BLaER1 (cell line): Measurements from ENCODE around the gene CAPZB.

Source experiments
- H3K27ac ChIP-seq: shearing (Covaris generic); formaldehyde crosslinking; 2 replicates; pipeline ENCODE4 v1.8.1; 2022
- H3K27me3 ChIP-seq: shearing (Covaris generic); formaldehyde crosslinking; 2 replicates; pipeline ENCODE4 v1.8.1; 2022
- H3K36me3 ChIP-seq: shearing (Covaris generic); formaldehyde crosslinking; 2 replicates; pipeline ENCODE4 v1.8.1; 2022
- H3K4me1 ChIP-seq: shearing (Covaris generic); formaldehyde crosslinking; 2 replicates; pipeline ENCODE4 v1.8.1; 2022
- H3K4me2 ChIP-seq: shearing (Covaris generic); formaldehyde crosslinking; 2 replicates; pipeline ENCODE4 v1.8.1; 2022
- H3K4me3 ChIP-seq: shearing (Covaris generic); formaldehyde crosslinking; 2 replicates; pipeline ENCODE4 v1.8.1; 2022
- H3K9ac ChIP-seq: shearing (Covaris generic); formaldehyde crosslinking; 2 replicates; pipeline ENCODE4 v1.8.1; 2022
- H3K9me3 ChIP-seq: shearing (Covaris generic); formaldehyde crosslinking; 2 replicates; pipeline ENCODE4 v1.8.1; 2022
- H4K20me1 ChIP-seq: shearing (Covaris generic); formaldehyde crosslinking; 2 replicates; pipeline ENCODE4 v1.8.1; 2022
- Cebpa-rat ChIP-seq: shearing (Covaris generic); IDR thresholded peaks from 2 replicates; pipeline ENCODE4 v1.8.1; 2022

The CAPZB gene

GRCh38 chr1:19433719-19433998 is 51.7 kb downstream of the CAPZB start:
- H3K9me3 ChIP-seq = no peaks in the 10 kb centered on the region

DNA sequence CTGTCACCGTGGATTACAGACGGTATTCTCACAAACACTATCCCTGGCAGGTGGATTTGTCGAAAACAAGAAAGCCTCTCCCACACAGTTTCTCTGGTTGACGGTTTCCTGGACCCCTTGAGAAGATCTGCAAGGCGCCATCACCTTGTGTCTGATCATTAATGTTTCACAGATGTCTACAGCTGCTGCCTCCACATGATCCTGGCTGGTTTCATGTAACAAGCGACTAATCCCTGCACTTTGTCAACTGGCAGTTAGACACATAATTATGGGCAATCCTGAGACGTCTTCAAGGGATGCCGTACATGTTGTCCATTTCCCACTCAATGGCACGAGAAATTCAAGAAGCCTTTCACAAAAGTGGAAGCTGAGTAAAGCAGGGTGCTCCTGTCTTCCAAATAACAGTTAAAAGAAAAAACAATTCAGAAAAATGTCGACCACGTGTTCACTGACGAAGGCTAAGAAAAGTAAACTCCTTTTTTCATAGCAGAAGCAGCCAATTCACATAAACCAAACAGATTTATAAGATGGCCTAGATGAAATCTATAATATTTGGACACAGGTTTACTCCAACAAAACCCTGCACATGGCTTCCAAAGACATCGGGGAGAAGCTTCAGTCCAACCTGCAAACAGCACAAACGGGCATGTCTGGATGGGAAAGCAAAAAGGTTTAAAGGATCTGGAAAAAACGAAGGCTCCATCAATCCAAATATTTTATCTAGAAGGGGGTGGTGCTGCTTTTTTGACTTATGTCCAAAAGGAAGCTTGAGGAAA is 52.2 kb downstream of the CAPZB start:
- H3K9ac ChIP-seq = no peak overlapping the region
- no peak overlapping the region for H3K4me3 ChIP-seq
- TF ChIP-seq Cebpa-rat = no peak
- peaks cover 100% of the 10 kb centered on the region for H4K20me1 ChIP-seq
- H3K4me1 ChIP-seq = peaks cover 19% of the 10 kb centered on the region
- no peak overlapping the region for H3K27ac ChIP-seq
- H3K9me3 ChIP-seq = no peaks in the 10 kb centered on the region
- no peaks in the 10 kb centered on the region for H3K27me3 ChIP-seq
- H3K36me3 ChIP-seq = peaks cover 55% of the 10 kb centered on the region
- H3K4me2 ChIP-seq = no peak overlapping the region

More at GRCh38 chr1:19433719-19433998, 51.7 kb downstream of the CAPZB start:
- Histone ChIP-seq H3K27ac (no peak overlapping the region), H3K36me3 (peaks cover 58% of the 10 kb centered on the region), H3K4me2 (no peak overlapping the region), H3K4me3 (no peak overlapping the region), H3K27me3 (no peaks in the 10 kb centered on the region), H4K20me1 (peaks cover 100% of the 10 kb centered on the region), H3K9ac (no peak overlapping the region), H3K4me1 (peaks cover 22% of the 10 kb centered on the region)
- TF ChIP-seq Cebpa-rat = no peak

GRCh38 chr1:19430121-19431068 is 54.9 kb downstream of the CAPZB start:
- peaks cover 53% of the 10 kb centered on the region for H3K36me3 ChIP-seq
- H3K4me3 ChIP-seq = no peak overlapping the region
- peaks cover 24% of the 10 kb centered on the region for H3K4me1 ChIP-seq
- no peaks in the 10 kb centered on the region for H3K27me3 ChIP-seq
- H3K4me2 ChIP-seq = no peak overlapping the region
- no peak overlapping the region for H3K27ac ChIP-seq
- no peak for TF ChIP-seq Cebpa-rat
- H4K20me1 ChIP-seq = peaks cover 100% of the 10 kb centered on the region
- H3K9ac ChIP-seq = no peak overlapping the region
- no peaks in the 10 kb centered on the region for H3K9me3 ChIP-seq

DNA sequence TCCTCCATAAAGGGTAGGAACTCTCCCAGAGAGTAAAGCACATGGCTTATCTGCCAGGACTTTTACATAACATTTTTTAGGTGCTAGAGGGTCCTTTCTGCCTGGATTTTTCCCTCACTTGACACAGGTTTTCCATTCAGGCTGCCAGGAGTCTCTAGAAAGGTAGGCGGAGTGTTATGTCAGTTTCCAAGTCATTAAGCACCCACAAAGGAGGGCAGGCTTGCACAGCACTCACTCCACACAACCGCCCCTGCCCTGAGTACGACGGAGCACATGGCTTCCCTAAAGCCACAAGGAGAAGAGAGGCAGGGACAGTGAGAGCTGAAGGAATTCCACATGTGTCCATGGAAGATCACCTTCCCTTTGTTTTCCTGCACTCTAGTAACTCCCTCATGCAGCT is 55.7 kb downstream of the CAPZB start:
- H3K27ac ChIP-seq = no peak overlapping the region
- no peak overlapping the region for H3K4me2 ChIP-seq
- H4K20me1 ChIP-seq = peaks cover 100% of the 10 kb centered on the region
- no peak overlapping the region for H3K9ac ChIP-seq
- H3K9me3 ChIP-seq = no peaks in the 10 kb centered on the region
- no peak for TF ChIP-seq Cebpa-rat
- H3K4me3 ChIP-seq = no peak overlapping the region
- H3K4me1 ChIP-seq = peaks cover 21% of the 10 kb centered on the region
- peaks cover 57% of the 10 kb centered on the region for H3K36me3 ChIP-seq
- H3K27me3 ChIP-seq = no peaks in the 10 kb centered on the region

DNA sequence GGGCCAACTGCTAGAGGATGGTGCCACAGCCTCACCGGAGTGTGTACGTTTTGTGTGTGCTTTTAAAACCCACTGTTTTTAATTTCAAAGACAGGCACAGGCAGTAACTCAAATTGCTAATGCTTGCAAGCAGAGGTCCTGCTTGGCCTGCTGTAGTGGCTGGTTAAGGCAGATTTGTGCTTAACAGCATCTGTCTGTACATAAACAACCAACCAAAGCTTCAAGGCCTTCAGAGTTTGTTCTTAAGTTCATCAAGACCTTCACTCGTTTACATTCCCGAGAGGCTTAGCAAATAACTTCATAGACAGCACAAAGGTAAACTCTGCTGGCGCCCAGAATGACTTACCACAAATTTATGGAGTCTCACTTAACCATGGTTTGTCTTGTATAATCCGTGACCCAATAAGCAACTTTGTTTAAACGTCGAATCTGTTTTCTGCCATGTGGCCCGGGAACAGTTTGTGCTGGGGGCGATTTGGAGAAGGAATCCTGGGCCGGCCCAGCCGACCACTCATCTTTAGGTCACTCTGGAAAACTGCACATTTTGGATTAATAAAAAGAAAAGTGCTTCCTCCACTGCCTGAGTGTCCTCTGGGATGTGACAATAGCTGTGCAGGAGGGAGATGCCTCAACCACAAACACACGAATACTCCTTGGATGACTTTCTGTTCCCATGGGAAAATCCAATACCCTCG is 58.1 kb downstream of the CAPZB start:
- no peaks in the 10 kb centered on the region for H3K27me3 ChIP-seq
- H4K20me1 ChIP-seq = peaks cover 100% of the 10 kb centered on the region
- TF ChIP-seq Cebpa-rat = no peak
- H3K4me2 ChIP-seq = no peak overlapping the region
- no peak overlapping the region for H3K9ac ChIP-seq
- H3K4me1 ChIP-seq = peaks cover 21% of the 10 kb centered on the region
- no peak overlapping the region for H3K27ac ChIP-seq
- no peaks in the 10 kb centered on the region for H3K9me3 ChIP-seq
- H3K36me3 ChIP-seq = peaks cover 36% of the 10 kb centered on the region; the same call in 1 of the 2 replicates
- H3K4me3 ChIP-seq = no peak overlapping the region

GRCh38 chr1:19426294-19427086 is 58.8 kb downstream of the CAPZB start:
- H3K4me2 ChIP-seq = no peak overlapping the region

GRCh38 chr1:19425646-19426239 is 59.6 kb downstream of the CAPZB start:
- Histone ChIP-seq H3K4me2 (no peak overlapping the region), H3K27ac (no peak overlapping the region), H3K4me1 (peaks cover 15% of the 10 kb centered on the region)

More at GRCh38 chr1:19426294-19427086, 58.8 kb downstream of the CAPZB start:
- Histone ChIP-seq H3K36me3 (peaks cover 36% of the 10 kb centered on the region; the same call in 1 of the 2 replicates), H3K27ac (no peak overlapping the region), H3K27me3 (no peaks in the 10 kb centered on the region), H3K4me1 (peaks cover 21% of the 10 kb centered on the region), H4K20me1 (peaks cover 100% of the 10 kb centered on the region), H3K9ac (no peak overlapping the region), H3K4me3 (no peak overlapping the region), H3K9me3 (no peaks in the 10 kb centered on the region)
- no peak for TF ChIP-seq Cebpa-rat

DNA sequence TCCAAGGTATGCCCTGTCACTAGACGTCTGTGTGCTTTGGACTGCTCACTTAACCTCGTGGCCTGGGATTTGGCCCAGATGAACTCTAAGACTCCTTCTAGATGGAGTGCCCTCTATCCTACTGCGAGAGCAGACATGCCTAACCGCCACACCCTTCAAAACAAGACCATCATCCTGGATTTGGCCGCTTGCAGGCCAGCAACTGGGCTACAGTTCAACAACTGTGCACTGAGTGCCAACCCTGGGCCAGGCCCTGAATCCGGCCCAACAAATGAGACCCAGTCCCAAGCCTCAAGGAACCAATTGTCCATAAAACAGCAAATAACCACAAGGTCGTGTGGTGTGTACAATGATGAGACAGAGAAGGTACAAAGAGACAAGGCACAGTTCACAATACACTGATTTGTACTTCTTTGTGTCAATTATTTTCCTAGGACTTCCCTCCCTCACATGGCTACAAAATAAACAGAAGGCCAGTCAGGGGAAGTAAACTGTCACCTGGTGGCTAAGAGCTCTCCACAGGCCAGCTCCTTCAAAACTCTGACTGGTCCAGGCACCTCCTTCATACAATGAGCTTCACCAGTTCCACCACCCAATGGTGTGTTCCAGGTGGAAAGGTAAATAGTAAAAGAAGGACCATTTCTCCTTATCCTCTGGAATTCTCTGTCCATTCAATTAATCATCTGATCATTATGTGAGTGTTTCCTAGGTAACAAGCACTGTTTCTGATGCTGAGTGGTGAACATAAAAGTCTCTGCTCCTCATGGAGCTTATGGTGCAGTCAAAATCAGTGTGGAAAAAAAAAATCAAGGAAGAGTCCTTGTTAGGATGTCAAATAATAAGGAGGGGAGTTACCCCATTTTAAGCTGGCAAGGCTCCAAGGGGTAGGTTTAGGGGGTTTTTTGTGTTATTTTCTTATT is 60.4 kb downstream of the CAPZB start:
- Histone ChIP-seq H3K4me2 (no peak overlapping the region), H3K9ac (no peak overlapping the region), H3K36me3 (peaks cover 38% of the 10 kb centered on the region), H3K9me3 (no peaks in the 10 kb centered on the region), H4K20me1 (peaks cover 100% of the 10 kb centered on the region), H3K4me3 (no peak overlapping the region), H3K4me1 (peaks cover 10% of the 10 kb centered on the region; the same call in 1 of the 2 replicates), H3K27me3 (no peaks in the 10 kb centered on the region), H3K27ac (no peak overlapping the region)
- TF ChIP-seq Cebpa-rat = no peak

More at GRCh38 chr1:19425646-19426239, 59.6 kb downstream of the CAPZB start:
- no peaks in the 10 kb centered on the region for H3K9me3 ChIP-seq
- no peak overlapping the region for H3K9ac ChIP-seq
- peaks cover 100% of the 10 kb centered on the region for H4K20me1 ChIP-seq
- no peaks in the 10 kb centered on the region for H3K27me3 ChIP-seq
- H3K4me3 ChIP-seq = no peak overlapping the region
- peaks cover 36% of the 10 kb centered on the region; the same call in 1 of the 2 replicates for H3K36me3 ChIP-seq
- no peak for TF ChIP-seq Cebpa-rat
